ENCODE measurements around the gene TRIM66. TPM values are rescaled to one million over a fixed set of nuclear protein-coding genes. Genes with fewer than 3 reads are reported as not detected.
A peak's percentile ranks its signal among the peaks of the same experiment; 100 is the strongest.

The TRIM66 gene
- polyA plus RNA-seq, 3 donors, result 0.04 to 12.0 (median 0.47) TPM

DNA sequence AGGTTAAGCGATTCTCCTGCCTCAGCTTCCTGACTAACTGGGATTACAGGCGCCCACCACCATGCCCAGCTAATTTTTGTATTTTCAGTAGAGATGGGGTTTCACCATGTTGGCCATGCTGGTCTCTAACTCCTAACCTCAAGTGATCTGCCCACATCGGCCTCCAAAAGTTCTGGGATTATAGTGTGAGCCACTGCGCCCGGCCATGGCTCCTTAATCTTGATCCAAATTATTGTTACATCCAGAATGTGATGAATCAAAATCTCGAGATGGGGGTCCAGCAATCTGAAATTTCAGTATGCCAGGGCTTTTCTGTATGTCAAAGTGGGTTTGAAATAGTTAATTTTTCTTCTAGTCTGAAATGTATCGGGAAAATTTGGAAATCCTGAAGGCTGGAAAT is 3.9 kb upstream of the TRIM66 start:
- peaks cover 0 to 3% (median 0%) of the 10 kb centered on the region in 7 donors for H3K9me3 Mint-ChIP-seq
- peaks cover 19% of the 10 kb centered on the region for H4K20me1 ChIP-seq (ENCODE audit: insufficient read depth, low read length)
- peaks cover 31 to 36% of the 10 kb centered on the region in 2 donors for H3K36me3 Mint-ChIP-seq
- H3K4me1 Mint-ChIP-seq, result peaks cover 46% of the 10 kb centered on the region
- no peak overlapping the region for H3K4me3 ChIP-seq (replicated peaks in 1 of 3; ENCODE audit: low read depth in 2 of 3, low read length in 3 of 3)
- no peaks in the 10 kb centered on the region for H3K27me3 ChIP-seq (ENCODE audit: control insufficient read depth in 2 of 2, insufficient read depth in 2 of 2, low read length in 2 of 2)
- no peak overlapping the region for H3K4me3 Mint-ChIP-seq
- no peaks in the 10 kb centered on the region for H3K27me3 Mint-ChIP-seq (ENCODE audit: low read depth in 3 of 3)
- no peak overlapping the region for H3K27ac Mint-ChIP-seq
- TF ChIP-seq, protein P1, sequence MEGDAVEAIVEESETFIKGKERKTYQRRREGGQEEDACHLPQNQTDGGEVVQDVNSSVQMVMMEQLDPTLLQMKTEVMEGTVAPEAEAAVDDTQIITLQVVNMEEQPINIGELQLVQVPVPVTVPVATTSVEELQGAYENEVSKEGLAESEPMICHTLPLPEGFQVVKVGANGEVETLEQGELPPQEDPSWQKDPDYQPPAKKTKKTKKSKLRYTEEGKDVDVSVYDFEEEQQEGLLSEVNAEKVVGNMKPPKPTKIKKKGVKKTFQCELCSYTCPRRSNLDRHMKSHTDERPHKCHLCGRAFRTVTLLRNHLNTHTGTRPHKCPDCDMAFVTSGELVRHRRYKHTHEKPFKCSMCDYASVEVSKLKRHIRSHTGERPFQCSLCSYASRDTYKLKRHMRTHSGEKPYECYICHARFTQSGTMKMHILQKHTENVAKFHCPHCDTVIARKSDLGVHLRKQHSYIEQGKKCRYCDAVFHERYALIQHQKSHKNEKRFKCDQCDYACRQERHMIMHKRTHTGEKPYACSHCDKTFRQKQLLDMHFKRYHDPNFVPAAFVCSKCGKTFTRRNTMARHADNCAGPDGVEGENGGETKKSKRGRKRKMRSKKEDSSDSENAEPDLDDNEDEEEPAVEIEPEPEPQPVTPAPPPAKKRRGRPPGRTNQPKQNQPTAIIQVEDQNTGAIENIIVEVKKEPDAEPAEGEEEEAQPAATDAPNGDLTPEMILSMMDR (IDR thresholded peaks at IDR 0.05), result no peak
- intact Hi-C loops (cut with micrococcal nuclease), result loop anchor here (5.0 to 10.0 kb wide), 4 partner anchors 352 to 702 kb away; partner anchors contain the start of genes EIF3F (in 2 of the 2) and TMEM41B (in 1 of the 2)
- peaks cover 50% of the 10 kb centered on the region for H3K79me2 ChIP-seq (ENCODE audit: insufficient read depth, low read length)
- H3K27ac ChIP-seq (ENCODE audit: low read depth in 1 of 2, low read length in 2 of 2), result no peak overlapping the region
- no peak overlapping the region for H3K4me2 ChIP-seq (replicated peaks; ENCODE audit: extremely low read depth, low read length, poor library complexity, severe bottlenecking)
- H2AFZ ChIP-seq (ENCODE audit: insufficient read depth, low read depth, low read length, poor library complexity, severe bottlenecking), result no peak overlapping the region
- H3K4me1 ChIP-seq (ENCODE audit: control insufficient read depth in 1 of 2, insufficient read depth in 2 of 2, low read length in 2 of 2), result peaks cover 35 to 48% of the 10 kb centered on the region in 2 donors
- H3K9me3 ChIP-seq (replicated peaks in 1 of 2; ENCODE audit: control insufficient read depth in 1 of 2, insufficient read depth in 1 of 2, low read length in 2 of 2), result no peaks in the 10 kb centered on the region
- no peak for DNase-seq
- H3K9ac ChIP-seq (ENCODE audit: insufficient read depth, low read length, poor library complexity, severe bottlenecking), result no peak overlapping the region
- peaks cover 27 to 35% of the 10 kb centered on the region in 2 donors for H3K36me3 ChIP-seq (replicated peaks in 1 of 2; ENCODE audit: control insufficient read depth in 1 of 2, insufficient read depth in 2 of 2, low read length in 2 of 2)
- no CpG with 5 or more reads among the region's 7 CpGs for WGBS (ENCODE audit: insufficient coverage)

- no peak overlapping the region for H3K27ac ChIP-seq (ENCODE audit: low read depth in 1 of 2, low read length in 2 of 2)
- Mint-ChIP-seq H3K36me3 (peaks cover 31 to 34% of the 10 kb centered on the region in 2 donors), H3K27me3 (ENCODE audit: low read depth in 3 of 3) (no peaks in the 10 kb centered on the region), H3K4me3 (peak overlapping the region in 1 of 2 donors; percentile 2), H3K4me1 (peaks cover 46% of the 10 kb centered on the region), H3K9me3 (peaks cover 0 to 4% (median 0%) of the 10 kb centered on the region in 7 donors), H3K27ac (peak overlapping the region in 1 of 7 donors; percentile 49)
- H3K27me3 ChIP-seq (ENCODE audit: control insufficient read depth in 2 of 2, insufficient read depth in 2 of 2, low read length in 2 of 2), result no peaks in the 10 kb centered on the region
- H3K36me3 ChIP-seq (replicated peaks in 1 of 2; ENCODE audit: control insufficient read depth in 1 of 2, insufficient read depth in 2 of 2, low read length in 2 of 2), result peaks cover 27 to 35% of the 10 kb centered on the region in 2 donors
- H3K9ac ChIP-seq (ENCODE audit: insufficient read depth, low read length, poor library complexity, severe bottlenecking), result no peak overlapping the region
- no peak for DNase-seq
- H3K4me3 ChIP-seq (replicated peaks in 1 of 3; ENCODE audit: low read depth in 2 of 3, low read length in 3 of 3), result no peak overlapping the region
- H3K79me2 ChIP-seq (ENCODE audit: insufficient read depth, low read length), result peaks cover 50% of the 10 kb centered on the region
- no CpG with 5 or more reads among the region's 2 CpGs for WGBS (ENCODE audit: insufficient coverage)
- TF ChIP-seq, protein P1 (IDR thresholded peaks at IDR 0.05), result no peak
- H2AFZ ChIP-seq (ENCODE audit: insufficient read depth, low read depth, low read length, poor library complexity, severe bottlenecking), result no peak overlapping the region
- H3K9me3 ChIP-seq (replicated peaks in 1 of 2; ENCODE audit: control insufficient read depth in 1 of 2, insufficient read depth in 1 of 2, low read length in 2 of 2), result no peaks in the 10 kb centered on the region
- H4K20me1 ChIP-seq (ENCODE audit: insufficient read depth, low read length), result peaks cover 19% of the 10 kb centered on the region
- peaks cover 35 to 48% of the 10 kb centered on the region in 2 donors for H3K4me1 ChIP-seq (ENCODE audit: control insufficient read depth in 1 of 2, insufficient read depth in 2 of 2, low read length in 2 of 2)
- H3K4me2 ChIP-seq (replicated peaks; ENCODE audit: extremely low read depth, low read length, poor library complexity, severe bottlenecking), result no peak overlapping the region
- intact Hi-C loops (cut with micrococcal nuclease), result loop anchor here (5.0 to 10.0 kb wide), 4 partner anchors 351 to 701 kb away; partner anchors contain the start of genes EIF3F (in 2 of the 2) and TMEM41B (in 1 of the 2)
Observed at GRCh38 chr11:8685820-8686219, 3.4 kb upstream of the TRIM66 start.
